Effector memory CD4-positive, alpha-beta T cell (primary cell): ENCODE results near the gene ARAP1.

ENCODE experiments used
- DNase-seq, 3 donors: peaks; one replicate each; pipeline ENCODE4 v3.0.0-alpha.2; 2020
- H3K27ac ChIP-seq: 2 replicates; pipeline ENCODE4 v1.7.0; 2013; ENCODE audit warnings: mild to moderate bottlenecking, low read length, moderate library complexity; ENCODE audit not compliant: insufficient read depth, poor library complexity, severe bottlenecking
- H3K27me3 ChIP-seq: replicated peaks from 2 replicates; pipeline ENCODE4 v1.7.0; 2013; ENCODE audit warnings: mild to moderate bottlenecking, low read length; ENCODE audit not compliant: insufficient read depth, control insufficient read depth, poor library complexity, severe bottlenecking
- H3K36me3 ChIP-seq: 2 replicates; pipeline ENCODE4 v1.7.0; 2013; ENCODE audit warnings: mild to moderate bottlenecking, low read length, moderate library complexity; ENCODE audit not compliant: control insufficient read depth, insufficient read depth
- H3K4me1 ChIP-seq: 2 replicates; pipeline ENCODE4 v1.7.0; 2013; ENCODE audit warnings: low read length, mild to moderate bottlenecking; ENCODE audit not compliant: control insufficient read depth, insufficient read depth, poor library complexity, severe bottlenecking
- H3K4me3 ChIP-seq: 2 replicates; pipeline ENCODE4 v1.7.0; 2013; ENCODE audit warnings: low read length, low read depth, mild to moderate bottlenecking; ENCODE audit not compliant: insufficient read depth, poor library complexity, severe bottlenecking
- H3K9me3 ChIP-seq: 2 replicates; pipeline ENCODE4 v1.7.0; 2013; ENCODE audit warnings: mild to moderate bottlenecking, low read length, moderate library complexity; ENCODE audit not compliant: control insufficient read depth

Gene ARAP1

DNA sequence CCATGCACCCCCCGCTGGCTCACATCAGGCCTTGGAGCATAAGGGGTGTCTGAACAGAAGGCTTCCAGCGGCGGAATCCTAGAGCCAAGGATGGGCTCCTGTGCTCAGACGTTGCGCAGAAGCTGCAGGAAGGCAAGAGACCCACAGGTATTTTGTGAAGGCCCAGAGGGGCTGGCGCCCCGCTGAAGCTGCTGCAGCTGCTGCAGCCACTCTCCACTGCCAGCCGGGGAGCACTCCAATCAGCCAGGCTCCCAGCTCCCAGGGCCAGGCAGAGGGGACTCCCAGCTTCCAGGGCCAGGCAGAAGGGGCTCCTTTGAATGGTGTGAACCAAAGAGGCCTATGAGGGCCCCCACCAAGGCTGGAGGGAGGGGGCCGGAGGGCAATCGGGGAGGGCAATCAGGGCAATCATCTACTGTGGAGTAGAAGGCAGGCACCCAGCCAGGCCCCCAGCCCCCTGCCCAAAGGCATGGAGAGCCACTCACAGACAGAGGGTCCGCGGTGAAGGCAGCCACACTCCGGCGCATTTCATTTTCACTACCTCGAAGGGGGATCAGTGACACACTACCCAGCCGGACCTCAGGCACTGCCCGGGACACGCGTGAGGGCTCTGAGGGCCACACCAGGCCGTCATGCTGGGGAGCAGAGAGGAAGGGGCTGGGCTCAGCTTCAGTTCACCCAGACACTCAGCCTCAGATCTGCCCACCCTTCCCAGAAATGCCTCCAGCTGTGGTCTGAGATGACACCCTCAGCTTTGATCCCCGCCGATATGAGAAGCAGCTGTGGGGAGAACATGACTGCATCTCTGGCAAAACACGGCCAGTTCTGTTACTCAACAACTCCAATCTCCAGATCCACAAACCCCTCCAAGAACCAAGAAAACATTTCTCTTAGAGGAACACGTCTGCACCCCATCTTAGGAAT, 66.4 kb downstream of the ARAP1 start:
- H3K4me3 ChIP-seq = no peak overlapping the region
- no peaks in the 10 kb centered on the region for H3K27me3 ChIP-seq
- H3K27ac ChIP-seq = no peak overlapping the region
- no peaks in the 10 kb centered on the region for H3K9me3 ChIP-seq
- no peaks in the 10 kb centered on the region for H3K4me1 ChIP-seq
- DNase-seq = no peak
- peaks cover 21% of the 10 kb centered on the region for H3K36me3 ChIP-seq

GRCh38 chr11:72684236-72684912, 67.8 kb downstream of the ARAP1 start:
- DNase-seq = peak in 1 of 3 donors; percentile 9
- H3K27me3 ChIP-seq = no peaks in the 10 kb centered on the region
- peaks cover 18% of the 10 kb centered on the region for H3K36me3 ChIP-seq

DNA sequence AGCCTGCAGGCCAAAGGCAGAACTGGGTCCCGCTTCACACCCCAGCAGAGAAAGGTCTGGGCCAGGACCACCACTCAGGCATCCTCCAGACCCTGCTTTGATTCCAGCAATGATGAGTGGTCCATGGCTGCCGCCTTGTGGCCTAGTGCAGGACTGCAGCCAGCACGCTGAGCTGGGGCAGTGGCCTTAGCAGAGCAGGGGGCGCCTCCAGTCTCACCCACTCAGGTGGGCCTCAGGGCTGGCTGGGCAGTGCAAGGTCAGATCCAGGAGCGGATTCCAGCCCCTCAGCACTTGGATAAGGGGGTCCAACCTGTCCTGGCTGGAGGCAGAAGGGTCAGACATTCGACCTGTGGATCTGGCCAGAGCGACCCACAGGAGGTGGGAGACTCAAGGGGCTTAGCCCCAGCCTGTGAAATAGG, 68.4 kb downstream of the ARAP1 start:
- no peaks in the 10 kb centered on the region for H3K4me1 ChIP-seq
- H3K9me3 ChIP-seq = no peaks in the 10 kb centered on the region
- peaks cover 12% of the 10 kb centered on the region for H3K36me3 ChIP-seq
- H3K27me3 ChIP-seq = no peaks in the 10 kb centered on the region
- H3K27ac ChIP-seq = no peak overlapping the region
- peak in 2 of 3 donors; percentile 35 to 36 for DNase-seq
- no peak overlapping the region for H3K4me3 ChIP-seq

More at GRCh38 chr11:72684236-72684912, 67.8 kb downstream of the ARAP1 start:
- Histone ChIP-seq H3K4me3 (no peak overlapping the region), H3K9me3 (no peaks in the 10 kb centered on the region), H3K4me1 (no peaks in the 10 kb centered on the region), H3K27ac (no peak overlapping the region)

- H3K4me1 ChIP-seq = no peaks in the 10 kb centered on the region
- peaks cover 5% of the 10 kb centered on the region for H3K36me3 ChIP-seq
- H3K4me3 ChIP-seq = no peak overlapping the region
- H3K9me3 ChIP-seq = no peaks in the 10 kb centered on the region
- no peak for DNase-seq
- no peak overlapping the region for H3K27ac ChIP-seq
- H3K27me3 ChIP-seq = no peaks in the 10 kb centered on the region
These were observed 69.4 kb downstream of the ARAP1 start for GRCh38 chr11:72682858-72683243.

DNA sequence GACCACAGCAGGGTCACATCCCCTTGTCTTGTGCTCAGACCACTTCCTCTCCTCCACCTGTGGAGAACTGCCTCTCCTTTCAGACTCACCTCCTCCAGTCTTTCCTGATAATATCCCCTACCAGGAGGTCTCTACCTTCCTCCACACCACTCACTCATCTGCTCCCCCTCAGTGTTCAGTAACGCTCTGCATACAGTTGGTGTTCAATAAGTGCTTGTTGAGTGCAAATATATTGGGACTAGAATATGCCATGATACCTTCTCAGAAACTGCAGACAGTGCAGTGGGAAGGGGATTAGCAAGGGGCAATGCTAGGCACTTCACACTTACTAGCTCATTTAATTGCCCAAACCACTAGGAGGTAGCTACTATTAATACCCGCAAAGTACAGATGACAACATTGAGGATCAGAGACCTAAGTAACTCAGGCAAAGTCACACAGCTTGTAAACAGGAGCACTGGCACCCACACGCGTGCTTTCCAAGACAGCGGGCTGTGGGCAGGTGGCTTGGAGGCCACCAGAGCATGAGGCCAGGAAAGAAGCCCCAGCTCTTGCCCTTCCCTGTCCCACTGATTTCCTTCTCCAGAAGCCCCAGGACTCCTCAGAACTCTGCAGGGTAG, 69.9 kb downstream of the ARAP1 start:
- Histone ChIP-seq H3K27ac (no peak overlapping the region), H3K4me1 (no peaks in the 10 kb centered on the region), H3K27me3 (peaks cover 2% of the 10 kb centered on the region), H3K9me3 (no peaks in the 10 kb centered on the region), H3K36me3 (peaks cover under 1% of the 10 kb centered on the region), H3K4me3 (no peak overlapping the region)
- DNase-seq = no peak

DNA sequence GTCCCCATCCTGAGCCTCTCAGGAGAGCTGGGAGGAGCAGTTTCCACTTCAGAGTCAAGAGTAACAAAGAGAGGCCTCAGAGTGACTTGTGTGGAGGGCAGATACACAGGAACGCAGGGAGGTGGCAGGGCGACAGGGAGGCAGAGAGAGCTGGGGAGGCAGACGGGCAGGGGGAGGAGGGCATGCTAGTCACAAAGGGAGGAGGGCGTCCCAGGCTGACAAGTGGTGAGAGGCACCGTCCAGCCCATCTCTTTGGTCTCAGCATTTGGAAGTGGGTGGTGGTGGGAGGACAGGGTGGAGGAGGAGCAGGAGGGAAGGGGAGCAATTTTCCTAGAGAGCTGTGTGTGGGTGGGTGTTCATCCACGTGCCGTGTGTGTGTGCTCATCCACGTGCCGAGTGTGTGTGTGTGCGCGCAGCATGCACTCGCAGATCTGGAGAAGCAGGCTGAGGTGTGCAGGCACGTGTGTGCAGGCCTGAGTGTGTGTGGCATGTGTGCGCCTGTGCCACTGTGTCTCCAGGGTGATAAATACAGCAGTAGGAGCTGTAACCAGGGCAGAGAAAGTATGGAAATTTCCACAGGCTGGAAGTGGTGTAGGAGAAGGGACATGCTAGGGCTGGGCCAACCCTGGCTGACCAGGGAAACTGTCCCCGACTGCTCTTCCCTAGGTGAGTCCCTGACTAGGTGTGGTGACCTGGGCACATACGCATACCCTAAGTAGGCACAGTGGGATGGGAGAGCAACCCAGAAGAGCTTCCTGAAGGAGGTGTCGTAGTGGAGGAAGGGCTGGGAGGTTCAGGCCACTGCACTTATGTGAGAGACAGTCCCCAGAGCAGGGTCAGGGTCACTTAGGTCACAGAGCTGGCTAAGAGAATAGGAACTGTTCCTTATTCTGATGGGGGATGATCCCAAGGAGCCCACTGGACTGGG, 70.7 kb downstream of the ARAP1 start:
- Histone ChIP-seq H3K9me3 (no peaks in the 10 kb centered on the region), H3K4me3 (no peak overlapping the region), H3K27me3 (peaks cover 11% of the 10 kb centered on the region), H3K4me1 (peaks cover 5% of the 10 kb centered on the region), H3K27ac (no peak overlapping the region), H3K36me3 (no peaks in the 10 kb centered on the region)
- DNase-seq = no peak

DNA sequence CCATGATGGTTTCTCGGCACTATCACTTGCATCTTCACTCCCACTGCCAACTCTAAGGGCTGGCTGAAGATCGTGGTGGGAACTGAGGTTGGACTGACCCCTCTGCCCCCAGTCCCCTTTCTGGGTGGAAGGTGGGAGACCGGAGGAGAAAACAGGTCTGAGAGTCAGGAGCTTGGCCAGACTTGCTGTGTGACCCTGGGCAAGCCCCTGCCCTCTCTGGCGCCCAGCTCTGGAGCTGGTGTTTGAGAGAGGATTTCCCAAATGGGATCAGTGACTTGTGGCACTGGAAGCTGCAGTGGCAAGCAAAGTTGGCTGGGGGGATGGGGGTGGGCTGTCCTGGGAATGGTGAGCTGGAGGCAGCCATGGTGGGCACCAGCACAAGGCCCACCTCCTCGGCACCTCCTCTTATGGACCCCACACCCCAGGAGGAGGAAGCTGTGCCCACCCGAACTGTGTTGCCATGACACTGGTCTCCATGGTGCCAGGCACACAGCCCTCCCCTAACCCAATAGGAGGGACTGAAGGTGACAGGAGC, 71.5 kb downstream of the ARAP1 start:
- no peak overlapping the region for H3K27ac ChIP-seq
- no peaks in the 10 kb centered on the region for H3K9me3 ChIP-seq
- peaks cover 18% of the 10 kb centered on the region for H3K27me3 ChIP-seq
- H3K4me3 ChIP-seq = no peak overlapping the region
- no peak for DNase-seq
- H3K36me3 ChIP-seq = no peaks in the 10 kb centered on the region
- H3K4me1 ChIP-seq = peaks cover 5% of the 10 kb centered on the region

DNA sequence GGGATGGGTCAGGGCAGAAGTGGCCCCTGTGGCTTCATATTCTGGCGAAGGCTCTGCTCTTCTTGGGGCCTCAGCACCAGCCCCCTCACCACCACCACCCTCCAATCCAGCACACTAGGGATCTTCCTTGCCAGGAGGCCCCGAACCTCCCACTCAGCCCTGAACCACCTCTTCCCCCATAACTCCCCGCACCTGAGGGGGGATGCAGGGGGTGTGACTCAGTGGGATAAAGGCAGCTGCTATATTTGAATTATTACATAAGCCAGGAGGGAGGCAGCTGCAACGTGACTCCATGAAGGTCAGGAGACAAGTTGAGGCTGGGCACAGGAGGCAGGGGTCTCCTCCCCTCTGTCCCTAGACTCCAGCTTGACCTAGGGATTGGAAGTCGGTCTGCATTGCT, 72.3 kb downstream of the ARAP1 start:
- H3K9me3 ChIP-seq = no peaks in the 10 kb centered on the region
- no peak for DNase-seq
- H3K36me3 ChIP-seq = no peaks in the 10 kb centered on the region
- H3K4me1 ChIP-seq = peaks cover 5% of the 10 kb centered on the region
- H3K27me3 ChIP-seq = peaks cover 25% of the 10 kb centered on the region
- no peak overlapping the region for H3K4me3 ChIP-seq
- H3K27ac ChIP-seq = no peak overlapping the region

- Histone ChIP-seq H3K4me3 (no peak overlapping the region), H3K27me3 (peaks cover 37% of the 10 kb centered on the region), H3K9me3 (no peaks in the 10 kb centered on the region), H3K36me3 (no peaks in the 10 kb centered on the region), H3K4me1 (peaks cover 5% of the 10 kb centered on the region), H3K27ac (no peak overlapping the region)
- DNase-seq = no peak
These were observed 73.7 kb downstream of the ARAP1 start for GRCh38 chr11:72678524-72678923.
